GM21619 (cell line): ENCODE measurements around the gene CNTFR.

Experiments used
- ATAC-seq: cut with Tn5 transposase; IDR thresholded peaks from one replicate; pipeline ENCODE4 v1.9.1; 2021; ENCODE audit not compliant: unreplicated experiment

Gene CNTFR

GRCh38 chr9:34572628-34573027 lies 16.9 kb downstream of the CNTFR start:
- ATAC-seq, result no peak

- no peak for ATAC-seq
Observed at GRCh38 chr9:34572092-34572491, 17.4 kb downstream of the CNTFR start.

- no peak for ATAC-seq
Observed at GRCh38 chr9:34571481-34571810, 18.1 kb downstream of the CNTFR start.

GRCh38 chr9:34570809-34571480 lies 18.6 kb downstream of the CNTFR start:
- no peak for ATAC-seq

GRCh38 chr9:34570376-34570775 lies 19.1 kb downstream of the CNTFR start:
- ATAC-seq, result no peak

- ATAC-seq, result no peak
Observed at GRCh38 chr9:34568774-34569173, 20.8 kb downstream of the CNTFR start.

GRCh38 chr9:34568133-34568532 lies 21.4 kb downstream of the CNTFR start:
- no peak for ATAC-seq

- ATAC-seq, result no peak
Observed at GRCh38 chr9:34566972-34567371, 22.6 kb downstream of the CNTFR start.

GRCh38 chr9:34566322-34566721 lies 23.2 kb downstream of the CNTFR start:
- ATAC-seq, result no peak

- ATAC-seq, result no peak
Observed at GRCh38 chr9:34565856-34566255, 23.7 kb downstream of the CNTFR start.

- ATAC-seq, result no peak
Observed at GRCh38 chr9:34564617-34565016, 24.9 kb downstream of the CNTFR start.

- ATAC-seq, result no peak
Observed at GRCh38 chr9:34563262-34563661, 26.3 kb downstream of the CNTFR start.

GRCh38 chr9:34562135-34562745 lies 27.3 kb downstream of the CNTFR start:
- no peak for ATAC-seq

- ATAC-seq, result no peak
Observed at GRCh38 chr9:34560599-34561214, 28.8 kb downstream of the CNTFR start.

GRCh38 chr9:34559624-34560455 lies 29.7 kb downstream of the CNTFR start:
- no peak for ATAC-seq

GRCh38 chr9:34558919-34559623 lies 30.5 kb downstream of the CNTFR start:
- ATAC-seq, result no peak

- ATAC-seq, result no peak
Observed at GRCh38 chr9:34558364-34558763, 31.2 kb downstream of the CNTFR start.

GRCh38 chr9:34557426-34558321 lies 31.9 kb downstream of the CNTFR start:
- no peak for ATAC-seq

GRCh38 chr9:34556949-34557348 lies 32.6 kb downstream of the CNTFR start:
- ATAC-seq, result no peak

GRCh38 chr9:34555936-34556525 lies 33.5 kb downstream of the CNTFR start:
- ATAC-seq, result no peak
